Activated CD8-positive, alpha-beta memory T cell treated with anti-CD3 and anti-CD28 coated beads, Interleukin-2, amount 50 U/mL, for 4 hours (primary cell): Measurements from ENCODE around the gene FOXP2.
"Not testable (repeated sequence)": the region's sequence is repeated elsewhere in the genome, so short reads cannot be mapped to it uniquely, and the experiment has no call there.

ENCODE experiments used
- DNase-seq: peaks from one replicate; pipeline ENCODE4 v3.0.0-alpha.2; 2020

The FOXP2 gene

GRCh38 chr7:114422507-114423501 lies 8.2 kb downstream of the FOXP2 start:
- DNase-seq = no peak

- no peak for DNase-seq
Measured at GRCh38 chr7:114426382-114426781, 11.8 kb downstream of the FOXP2 start.

DNA sequence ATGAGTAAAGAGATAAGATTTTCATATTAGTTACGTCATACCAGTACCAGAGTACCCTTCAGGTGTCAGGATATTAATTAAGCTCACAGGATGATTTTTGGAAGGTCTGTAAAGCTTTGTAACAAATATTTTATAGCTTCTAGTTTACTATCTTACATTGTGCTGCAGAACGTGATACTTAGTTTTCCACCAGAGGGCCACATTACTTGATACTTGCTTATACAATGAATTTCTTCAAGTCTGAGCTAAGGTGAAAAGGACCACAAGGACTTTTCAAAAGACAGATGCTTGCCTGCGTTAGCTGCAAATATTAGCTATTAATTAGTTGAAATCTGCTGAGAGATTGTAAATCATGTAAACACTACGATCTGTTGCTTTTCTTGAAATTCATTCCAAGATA lies 12.2 kb downstream of the FOXP2 start:
- DNase-seq = no peak

- DNase-seq = no peak
Measured at GRCh38 chr7:114428211-114428610, 13.6 kb downstream of the FOXP2 start.

- no peak for DNase-seq
Measured at GRCh38 chr7:114431189-114431588, 16.6 kb downstream of the FOXP2 start.

- DNase-seq = no peak
Measured at GRCh38 chr7:114432061-114432460, 17.4 kb downstream of the FOXP2 start.

DNA sequence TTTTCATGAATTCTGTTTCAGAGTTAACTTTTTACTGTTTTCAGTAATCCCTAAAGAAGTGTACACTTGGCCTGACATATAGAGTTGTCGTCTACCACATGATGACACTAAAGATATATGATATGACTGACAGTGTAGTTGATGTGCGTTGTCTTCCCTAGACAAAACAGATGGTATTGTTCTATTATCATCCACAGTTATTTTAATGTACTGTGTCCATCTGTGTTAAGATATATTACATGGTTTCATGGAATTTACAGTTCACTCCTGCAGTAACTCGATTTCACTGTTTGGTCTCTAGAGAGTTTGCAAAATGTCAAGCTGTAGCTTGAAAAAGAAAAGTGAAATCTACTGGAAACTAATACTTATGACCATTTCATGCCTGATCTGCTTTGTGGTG lies 18.1 kb downstream of the FOXP2 start:
- DNase-seq = no peak

DNA sequence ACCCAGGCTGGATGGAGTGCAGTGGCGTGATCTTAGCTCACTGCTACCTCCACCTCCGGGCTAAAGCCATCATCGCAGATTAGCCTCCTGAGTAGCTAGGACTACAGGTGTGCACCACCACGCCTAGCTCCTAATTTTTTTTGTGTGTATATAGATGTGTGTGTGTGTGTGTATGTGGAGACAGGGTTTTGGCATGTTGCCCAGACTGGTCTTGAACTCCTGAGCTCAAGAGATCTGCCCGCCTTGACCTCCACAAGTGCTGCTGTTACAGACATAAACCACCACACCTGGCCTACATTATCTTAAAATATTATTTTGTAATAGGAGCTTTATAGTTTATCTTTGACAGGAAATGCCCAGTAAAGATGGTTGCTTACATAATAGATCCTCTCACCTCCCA lies 25.0 kb downstream of the FOXP2 start:
- no peak for DNase-seq

DNA sequence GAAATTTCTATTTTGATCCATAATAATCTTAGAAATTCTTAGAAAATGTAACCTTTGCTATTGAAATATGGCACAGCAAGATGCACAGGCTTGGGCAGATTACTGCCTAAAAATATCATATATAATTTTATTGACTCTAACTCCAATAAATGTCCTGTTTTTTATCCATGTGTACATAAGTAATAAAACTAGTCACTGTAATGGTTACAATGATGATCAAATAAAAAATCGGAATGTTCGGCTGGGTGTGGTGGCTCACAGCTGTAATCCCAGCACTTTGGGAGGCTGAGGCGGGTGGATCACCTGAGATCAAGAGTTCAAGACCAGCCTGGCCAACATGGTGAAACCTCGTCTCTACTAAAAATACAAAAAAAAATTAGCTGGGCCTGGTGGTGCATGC lies 26.3 kb downstream of the FOXP2 start:
- not testable (repeated sequence) for DNase-seq

DNA sequence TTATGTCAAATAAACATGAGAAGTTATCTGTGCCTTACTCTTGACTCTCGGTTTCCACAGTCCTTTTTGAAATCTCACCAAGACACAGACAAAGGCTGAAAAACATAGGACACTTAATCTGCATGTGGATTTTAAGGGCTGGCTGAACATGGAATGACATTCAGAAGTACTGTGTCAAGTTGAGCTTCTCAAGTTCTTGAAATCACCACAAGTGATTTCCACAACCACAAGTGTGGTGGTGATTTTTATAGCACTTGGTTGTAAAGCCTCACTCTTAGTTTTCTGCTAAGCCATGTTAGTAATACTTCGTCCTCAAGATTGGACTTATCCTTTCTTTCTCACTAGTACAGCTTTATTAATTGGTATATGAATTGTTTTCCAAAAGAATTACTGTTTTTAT lies 29.6 kb downstream of the FOXP2 start:
- DNase-seq = no peak

DNA sequence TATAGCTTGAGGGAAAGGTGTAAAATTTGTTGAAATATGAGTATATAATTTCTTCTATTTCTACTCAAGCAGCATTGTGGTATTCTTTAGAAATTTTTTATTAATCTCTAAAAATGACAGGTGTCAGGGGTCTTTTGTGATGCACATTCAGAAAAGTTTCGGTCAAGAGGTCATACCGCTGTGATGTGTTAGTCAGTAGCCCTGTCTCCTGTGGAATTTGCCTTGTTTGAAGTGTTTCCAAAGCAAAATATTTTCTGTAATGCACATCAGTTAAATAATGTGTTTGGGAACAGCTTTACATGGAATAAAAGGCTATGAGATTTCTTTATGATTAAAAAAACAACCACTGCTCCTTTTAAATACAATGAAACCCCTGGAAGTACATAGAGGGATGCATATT lies 35.8 kb downstream of the FOXP2 start:
- DNase-seq = no peak

DNA sequence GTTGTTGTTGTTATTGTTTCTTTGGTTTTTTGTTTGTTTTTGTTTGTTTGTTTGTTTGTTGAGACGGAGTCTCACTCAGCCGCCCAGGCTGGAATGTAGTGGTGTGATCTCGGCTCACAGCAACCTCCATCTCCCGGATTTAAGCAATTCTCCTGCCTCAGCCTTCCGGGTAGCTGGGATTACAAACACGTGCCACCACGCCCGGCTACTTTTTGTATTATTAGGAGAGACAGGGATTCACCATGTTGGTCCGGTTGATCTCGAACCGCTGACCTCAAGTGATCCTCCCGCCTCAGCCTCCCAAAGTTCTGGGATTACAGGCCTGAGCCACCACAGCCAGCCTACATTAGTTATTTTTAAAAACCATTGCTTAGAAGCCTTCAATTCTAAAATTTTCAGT lies 45.0 kb downstream of the FOXP2 start:
- no peak for DNase-seq

- no peak for DNase-seq
Measured at GRCh38 chr7:114460021-114460420, 45.4 kb downstream of the FOXP2 start.

GRCh38 chr7:114466917-114467316 lies 52.3 kb downstream of the FOXP2 start:
- no peak for DNase-seq

GRCh38 chr7:114468844-114469243 lies 54.2 kb downstream of the FOXP2 start:
- no peak for DNase-seq

- no peak for DNase-seq
Measured at GRCh38 chr7:114472896-114473512, 58.4 kb downstream of the FOXP2 start.

- DNase-seq = no peak
Measured at GRCh38 chr7:114478384-114478783, 63.8 kb downstream of the FOXP2 start.

DNA sequence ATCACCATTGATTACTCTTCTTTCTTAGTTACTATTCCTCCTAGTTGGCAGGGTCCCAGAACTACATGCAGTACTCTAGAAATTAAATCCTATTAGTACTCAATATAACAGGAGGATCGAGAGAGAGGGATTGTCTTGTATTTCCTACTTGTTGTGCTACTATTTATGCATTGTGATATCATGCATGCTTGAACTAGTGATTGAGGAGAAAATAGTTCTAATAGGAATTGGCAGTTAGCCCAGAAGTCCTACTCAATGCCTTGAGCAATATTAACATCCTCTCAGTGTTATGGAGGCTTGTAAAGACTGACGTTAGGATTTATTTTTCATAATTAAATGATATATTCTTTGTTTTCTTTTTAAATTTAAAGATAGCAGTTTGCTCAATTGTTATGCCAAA lies 67.4 kb downstream of the FOXP2 start:
- DNase-seq = no peak

- no peak for DNase-seq
Measured at GRCh38 chr7:114484226-114484625, 69.6 kb downstream of the FOXP2 start.

DNA sequence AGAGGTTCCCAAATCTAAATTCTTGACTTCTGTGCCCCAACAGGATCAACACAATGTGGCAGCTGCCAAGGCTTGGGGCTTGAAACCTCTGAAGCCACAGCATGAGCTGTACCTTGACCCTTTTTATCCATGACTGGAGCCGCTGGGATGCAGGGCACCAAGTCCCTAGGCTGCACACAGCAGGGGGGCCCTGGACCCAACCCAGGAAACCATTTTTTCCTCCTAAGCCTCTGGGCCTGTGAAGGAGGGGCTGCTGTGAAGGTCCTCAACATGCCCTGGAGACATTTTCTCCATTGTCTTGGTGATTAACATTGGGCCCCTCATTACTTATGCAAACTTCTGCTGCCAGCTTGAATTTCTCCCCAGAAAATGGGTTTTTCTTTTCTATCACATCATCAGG lies 72.6 kb downstream of the FOXP2 start:
- no peak for DNase-seq

- no peak for DNase-seq
Measured at GRCh38 chr7:114488696-114489095, 74.1 kb downstream of the FOXP2 start.

DNA sequence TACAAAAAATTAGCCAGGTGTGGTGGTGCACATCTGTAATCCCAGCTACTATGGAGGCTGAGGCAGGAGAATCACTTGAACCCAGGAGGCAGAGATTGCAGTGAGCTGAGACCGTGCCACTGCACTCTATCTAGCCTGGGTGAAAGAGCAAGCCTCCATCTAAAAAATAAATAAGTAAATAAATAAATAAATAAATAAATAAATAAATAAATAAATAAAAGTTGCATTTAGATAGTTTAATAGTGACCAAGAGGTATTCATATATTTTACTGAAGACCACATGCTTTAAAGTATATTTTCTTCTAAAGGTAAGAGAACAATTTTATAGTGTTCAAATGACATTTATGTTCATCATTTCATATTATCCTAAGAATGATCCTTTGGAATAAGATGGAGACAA lies 82.9 kb downstream of the FOXP2 start:
- DNase-seq = not testable (repeated sequence)

- no peak for DNase-seq
Measured at GRCh38 chr7:114502454-114503254, 88.0 kb downstream of the FOXP2 start.

- DNase-seq = no peak
Measured at GRCh38 chr7:114504586-114504985, 90.0 kb downstream of the FOXP2 start.
